Measurements from ENCODE around the gene MYO1B.

GRCh38 chr2:191204433-191204832 is 40.8 kb upstream of the MYO1B start:
- TF ChIP-seq, protein P1, sequence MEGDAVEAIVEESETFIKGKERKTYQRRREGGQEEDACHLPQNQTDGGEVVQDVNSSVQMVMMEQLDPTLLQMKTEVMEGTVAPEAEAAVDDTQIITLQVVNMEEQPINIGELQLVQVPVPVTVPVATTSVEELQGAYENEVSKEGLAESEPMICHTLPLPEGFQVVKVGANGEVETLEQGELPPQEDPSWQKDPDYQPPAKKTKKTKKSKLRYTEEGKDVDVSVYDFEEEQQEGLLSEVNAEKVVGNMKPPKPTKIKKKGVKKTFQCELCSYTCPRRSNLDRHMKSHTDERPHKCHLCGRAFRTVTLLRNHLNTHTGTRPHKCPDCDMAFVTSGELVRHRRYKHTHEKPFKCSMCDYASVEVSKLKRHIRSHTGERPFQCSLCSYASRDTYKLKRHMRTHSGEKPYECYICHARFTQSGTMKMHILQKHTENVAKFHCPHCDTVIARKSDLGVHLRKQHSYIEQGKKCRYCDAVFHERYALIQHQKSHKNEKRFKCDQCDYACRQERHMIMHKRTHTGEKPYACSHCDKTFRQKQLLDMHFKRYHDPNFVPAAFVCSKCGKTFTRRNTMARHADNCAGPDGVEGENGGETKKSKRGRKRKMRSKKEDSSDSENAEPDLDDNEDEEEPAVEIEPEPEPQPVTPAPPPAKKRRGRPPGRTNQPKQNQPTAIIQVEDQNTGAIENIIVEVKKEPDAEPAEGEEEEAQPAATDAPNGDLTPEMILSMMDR (IDR thresholded peaks at IDR 0.05): no peak
- TF ChIP-seq POLR2AphosphoS5 (IDR thresholded peaks at IDR 0.05) (no peak), POLR2A (IDR thresholded peaks at IDR 0.05) (no peak)

Measured in sigmoid colon (tissue), 4 donors.